Placental epithelial cell (primary cell): ENCODE results near the gene APOO. TPM values are rescaled to one million over a fixed set of nuclear protein-coding genes. Genes with fewer than 3 reads are reported as not detected.

ENCODE experiments used
- total RNA-seq: library from RNA; depleted of rRNA; stranded (reverse); fragments of >200 nt; gene quantifications from 2 replicates; pipeline ENCODE4 v1.2.3, GENCODE V29; 2012

The APOO gene
- total RNA-seq, result 6.7 and 11.9 TPM in 2 replicates

GRCh38 chrX:23907498-23908218 lies at the start of gene APOO, which contains the start of gene CXorf58:
Gene APOO, minus strand, starts transcription at chrX:23907938. Its CDS starts 236 bp downstream, at chrX:23907702.
Gene CXorf58, plus strand, starts transcription at chrX:23908006. Its CDS starts 2,297 bp downstream, at chrX:23910303.

Other genes starting within 250 kb of the APOO start
- gene PRDX4, start 240.4 kb downstream of the APOO start, total RNA-seq, result 200 and 228 TPM in 2 replicates
- 67.7 and 71.1 TPM in 2 replicates for gene ACOT9, start 164.7 kb downstream of the APOO start, total RNA-seq
- 110 and 168 TPM in 2 replicates for gene SAT1, start 124.8 kb downstream of the APOO start, total RNA-seq
- 0.11 and 0.39 TPM in 2 replicates for gene CXorf58, start 68 bp upstream of the APOO start, total RNA-seq
- gene KLHL15, start 119.2 kb upstream of the APOO start, total RNA-seq, result 9.1 and 12.2 TPM in 2 replicates
- gene EIF2S3, start 147.0 kb upstream of the APOO start, total RNA-seq, result 217 and 261 TPM in 2 replicates
- gene ZFX, start 241.8 kb upstream of the APOO start, total RNA-seq, result 71.1 and 71.6 TPM in 2 replicates